ENCODE data around the gene INAVA.
"Not testable (repeated sequence)": the region's sequence is repeated elsewhere in the genome, so short reads cannot be mapped to it uniquely, and the experiment has no call there.

INAVA gene

GRCh38 chr1:200921571-200922110 lies 26.9 kb downstream of the INAVA start:
- Histone ChIP-seq H2AFZ (ENCODE audit: low read depth, low read length) (no peak overlapping the region), H3K4me1 (ENCODE audit: insufficient read depth, low read length) (no peaks in the 10 kb centered on the region), H3K36me3 (ENCODE audit: insufficient read depth, low read length) (no peaks in the 10 kb centered on the region), H3K4me3 (ENCODE audit: low read length) (no peak overlapping the region), H3K27me3 (ENCODE audit: insufficient read depth, low read length) (no peaks in the 10 kb centered on the region), H3K9me3 (ENCODE audit: low read length) (no peaks in the 10 kb centered on the region)

GRCh38 chr1:200922406-200922805 lies 27.7 kb downstream of the INAVA start:
- no peaks in the 10 kb centered on the region for H3K36me3 ChIP-seq (ENCODE audit: insufficient read depth, low read length)
- H3K9me3 ChIP-seq (ENCODE audit: low read length), result no peaks in the 10 kb centered on the region
- H2AFZ ChIP-seq (ENCODE audit: low read depth, low read length), result no peak overlapping the region
- H3K4me3 ChIP-seq (ENCODE audit: low read length), result no peak overlapping the region
- H3K4me1 ChIP-seq (ENCODE audit: insufficient read depth, low read length), result no peaks in the 10 kb centered on the region
- H3K27me3 ChIP-seq (ENCODE audit: insufficient read depth, low read length), result no peaks in the 10 kb centered on the region

- no peak overlapping the region for H2AFZ ChIP-seq (ENCODE audit: low read depth, low read length)
- H3K27me3 ChIP-seq (ENCODE audit: insufficient read depth, low read length), result no peaks in the 10 kb centered on the region
- no peaks in the 10 kb centered on the region for H3K9me3 ChIP-seq (ENCODE audit: low read length)
- H3K4me1 ChIP-seq (ENCODE audit: insufficient read depth, low read length), result no peaks in the 10 kb centered on the region
- H3K36me3 ChIP-seq (ENCODE audit: insufficient read depth, low read length), result no peaks in the 10 kb centered on the region
- no peak overlapping the region for H3K4me3 ChIP-seq (ENCODE audit: low read length)
These were observed 28.9 kb downstream of the INAVA start for GRCh38 chr1:200923601-200924000.

GRCh38 chr1:200925831-200926230 lies 31.1 kb downstream of the INAVA start:
- H3K9me3 ChIP-seq (ENCODE audit: low read length), result no peaks in the 10 kb centered on the region
- H3K4me3 ChIP-seq (ENCODE audit: low read length), result no peak overlapping the region
- no peak overlapping the region for H2AFZ ChIP-seq (ENCODE audit: low read depth, low read length)
- no peaks in the 10 kb centered on the region for H3K4me1 ChIP-seq (ENCODE audit: insufficient read depth, low read length)
- H3K36me3 ChIP-seq (ENCODE audit: insufficient read depth, low read length), result no peaks in the 10 kb centered on the region
- peaks cover 4% of the 10 kb centered on the region for H3K27me3 ChIP-seq (ENCODE audit: insufficient read depth, low read length)

- Histone ChIP-seq H3K4me1 (ENCODE audit: insufficient read depth, low read length) (no peaks in the 10 kb centered on the region), H3K9me3 (ENCODE audit: low read length) (no peaks in the 10 kb centered on the region), H3K36me3 (ENCODE audit: insufficient read depth, low read length) (no peaks in the 10 kb centered on the region), H3K4me3 (ENCODE audit: low read length) (no peak overlapping the region), H3K27me3 (ENCODE audit: insufficient read depth, low read length) (peaks cover 4% of the 10 kb centered on the region), H2AFZ (ENCODE audit: low read depth, low read length) (no peak overlapping the region)
These were observed 35.0 kb downstream of the INAVA start for GRCh38 chr1:200929530-200930278.

GRCh38 chr1:200930285-200930684 lies 35.6 kb downstream of the INAVA start:
- H3K9me3 ChIP-seq (ENCODE audit: low read length); H3K27me3 ChIP-seq (ENCODE audit: insufficient read depth, low read length); H3K4me3 ChIP-seq (ENCODE audit: low read length); H3K36me3 ChIP-seq (ENCODE audit: insufficient read depth, low read length); H3K4me1 ChIP-seq (ENCODE audit: insufficient read depth, low read length); H2AFZ ChIP-seq (ENCODE audit: low read depth, low read length): not testable (repeated sequence)

- H3K27me3 ChIP-seq (ENCODE audit: insufficient read depth, low read length), result peaks cover 4% of the 10 kb centered on the region
- H3K36me3 ChIP-seq (ENCODE audit: insufficient read depth, low read length), result no peaks in the 10 kb centered on the region
- H2AFZ ChIP-seq (ENCODE audit: low read depth, low read length), result no peak overlapping the region
- H3K4me3 ChIP-seq (ENCODE audit: low read length), result no peak overlapping the region
- no peaks in the 10 kb centered on the region for H3K4me1 ChIP-seq (ENCODE audit: insufficient read depth, low read length)
- H3K9me3 ChIP-seq (ENCODE audit: low read length), result no peaks in the 10 kb centered on the region
These were observed 37.1 kb downstream of the INAVA start for GRCh38 chr1:200931776-200932175.

GRCh38 chr1:200934676-200935245 lies 40.1 kb downstream of the INAVA start:
- no peaks in the 10 kb centered on the region for H3K36me3 ChIP-seq (ENCODE audit: insufficient read depth, low read length)
- H3K9me3 ChIP-seq (ENCODE audit: low read length), result no peaks in the 10 kb centered on the region
- H3K27me3 ChIP-seq (ENCODE audit: insufficient read depth, low read length), result no peaks in the 10 kb centered on the region
- no peak overlapping the region for H3K4me3 ChIP-seq (ENCODE audit: low read length)
- no peak overlapping the region for H2AFZ ChIP-seq (ENCODE audit: low read depth, low read length)
- H3K4me1 ChIP-seq (ENCODE audit: insufficient read depth, low read length), result no peaks in the 10 kb centered on the region

- H2AFZ ChIP-seq (ENCODE audit: low read depth, low read length); H3K27me3 ChIP-seq (ENCODE audit: insufficient read depth, low read length); H3K9me3 ChIP-seq (ENCODE audit: low read length); H3K4me1 ChIP-seq (ENCODE audit: insufficient read depth, low read length); H3K36me3 ChIP-seq (ENCODE audit: insufficient read depth, low read length); H3K4me3 ChIP-seq (ENCODE audit: low read length): not testable (repeated sequence)
These were observed 40.7 kb downstream of the INAVA start for GRCh38 chr1:200935286-200935962.

- no peaks in the 10 kb centered on the region for H3K4me1 ChIP-seq (ENCODE audit: insufficient read depth, low read length)
- H3K27me3 ChIP-seq (ENCODE audit: insufficient read depth, low read length), result no peaks in the 10 kb centered on the region
- no peak overlapping the region for H3K4me3 ChIP-seq (ENCODE audit: low read length)
- H2AFZ ChIP-seq (ENCODE audit: low read depth, low read length), result no peak overlapping the region
- no peaks in the 10 kb centered on the region for H3K36me3 ChIP-seq (ENCODE audit: insufficient read depth, low read length)
- no peaks in the 10 kb centered on the region for H3K9me3 ChIP-seq (ENCODE audit: low read length)
These were observed 44.3 kb downstream of the INAVA start for GRCh38 chr1:200938955-200939354.

GRCh38 chr1:200945111-200945510 lies 50.4 kb downstream of the INAVA start:
- Histone ChIP-seq H3K4me1 (ENCODE audit: insufficient read depth, low read length) (peaks cover 8% of the 10 kb centered on the region), H3K4me3 (ENCODE audit: low read length) (no peak overlapping the region), H3K36me3 (ENCODE audit: insufficient read depth, low read length) (no peaks in the 10 kb centered on the region), H2AFZ (ENCODE audit: low read depth, low read length) (peak overlapping the region; percentile 71), H3K9me3 (ENCODE audit: low read length) (no peaks in the 10 kb centered on the region), H3K27me3 (ENCODE audit: insufficient read depth, low read length) (no peaks in the 10 kb centered on the region)

- Histone ChIP-seq H3K4me1 (ENCODE audit: insufficient read depth, low read length) (peaks cover 8% of the 10 kb centered on the region), H2AFZ (ENCODE audit: low read depth, low read length) (no peak overlapping the region), H3K36me3 (ENCODE audit: insufficient read depth, low read length) (no peaks in the 10 kb centered on the region), H3K9me3 (ENCODE audit: low read length) (no peaks in the 10 kb centered on the region), H3K27me3 (ENCODE audit: insufficient read depth, low read length) (no peaks in the 10 kb centered on the region), H3K4me3 (ENCODE audit: low read length) (no peak overlapping the region)
These were observed 52.4 kb downstream of the INAVA start for GRCh38 chr1:200947059-200947566.

- H2AFZ ChIP-seq (ENCODE audit: low read depth, low read length), result no peak overlapping the region
- no peaks in the 10 kb centered on the region for H3K9me3 ChIP-seq (ENCODE audit: low read length)
- H3K27me3 ChIP-seq (ENCODE audit: insufficient read depth, low read length), result no peaks in the 10 kb centered on the region
- peaks cover 8% of the 10 kb centered on the region for H3K4me1 ChIP-seq (ENCODE audit: insufficient read depth, low read length)
- H3K4me3 ChIP-seq (ENCODE audit: low read length), result no peak overlapping the region
- H3K36me3 ChIP-seq (ENCODE audit: insufficient read depth, low read length), result no peaks in the 10 kb centered on the region
These were observed 54.9 kb downstream of the INAVA start for GRCh38 chr1:200949626-200950025.

All from neuron (in vitro differentiated cells).